Erythroblast (primary cell): Measurements from ENCODE around the gene TMC8.
"Not testable (repeated sequence)": the region's sequence is repeated elsewhere in the genome, so short reads cannot be mapped to it uniquely, and the experiment has no call there.

ENCODE experiments used
- GATA1 ChIP-seq: IDR thresholded peaks from 2 replicates; pipeline ENCODE4 v1.6.1; 2011; ENCODE audit warnings: low read depth, mild to moderate bottlenecking, control low read depth, low read length, moderate library complexity
- POLR2A ChIP-seq: IDR thresholded peaks from 2 replicates; pipeline ENCODE4 v1.6.1; 2011; ENCODE audit warnings: mild to moderate bottlenecking, low read length

- TF ChIP-seq POLR2A, GATA1: not testable (repeated sequence)
Observed at GRCh38 chr17:78082355-78082872, 48.2 kb upstream of the TMC8 start.
